Nephron (organoid): ENCODE data around the gene CEACAM21.

Source experiments
- H3K27ac Mint-ChIP-seq, 3 experiments: 2 replicates each; pipeline ENCODE4 v1.8.0; 2020; ENCODE audit warnings: mixed read lengths in 3 of 3, mild to moderate bottlenecking in 2 of 3, moderate library complexity in 1 of 3
- H3K27me3 Mint-ChIP-seq: 2 replicates; pipeline ENCODE4 v1.8.0; 2021; ENCODE audit warnings: low read depth, mild to moderate bottlenecking, moderate library complexity, mixed read lengths
- H3K36me3 Mint-ChIP-seq: 2 replicates; pipeline ENCODE4 v1.8.0; 2020; ENCODE audit warnings: low read depth, mixed read lengths
- H3K4me1 Mint-ChIP-seq: 2 replicates; pipeline ENCODE4 v1.8.0; 2020; ENCODE audit warnings: mixed read lengths
- H3K4me3 Mint-ChIP-seq, 3 experiments: 2 replicates each; pipeline ENCODE4 v1.8.0; 2020; ENCODE audit warnings: mild to moderate bottlenecking in 3 of 3, mixed read lengths in 3 of 3, moderate library complexity in 2 of 3
- H3K9me3 Mint-ChIP-seq: 2 replicates; pipeline ENCODE4 v1.8.0; 2020; ENCODE audit warnings: mixed read lengths
- CTCF ChIP-seq, 3 experiments: fragments of 200-600 bp; sonication (generic); IDR thresholded peaks; one replicate each; pipeline ENCODE4 v1.5.0; 2021; ENCODE audit warnings: antibody characterized with exemption in 3 of 3; ENCODE audit not compliant: unreplicated experiment in 3 of 3

The CEACAM21 gene

GRCh38 chr19:41584260-41584810 is 8.4 kb downstream of the CEACAM21 start:
- Mint-ChIP-seq H3K9me3 (peaks cover 44% of the 10 kb centered on the region), H3K4me1 (no peaks in the 10 kb centered on the region), H3K36me3 (peaks cover 4% of the 10 kb centered on the region), H3K4me3 (no peak overlapping the region), H3K27ac (no peak overlapping the region), H3K27me3 (peaks cover 4% of the 10 kb centered on the region)
- TF ChIP-seq CTCF (IDR thresholded peaks at IDR 0.05; ENCODE audit: unreplicated experiment in 3 of 3), result no peak

- Mint-ChIP-seq H3K4me3 (no peak overlapping the region), H3K4me1 (no peaks in the 10 kb centered on the region), H3K36me3 (peaks cover 4% of the 10 kb centered on the region), H3K27me3 (peaks cover 4% of the 10 kb centered on the region), H3K9me3 (peaks cover 47% of the 10 kb centered on the region), H3K27ac (no peak overlapping the region)
- no peak for TF ChIP-seq CTCF (IDR thresholded peaks at IDR 0.05; ENCODE audit: unreplicated experiment in 3 of 3)
These were observed 9.0 kb downstream of the CEACAM21 start for GRCh38 chr19:41584931-41585330.

- H3K36me3 Mint-ChIP-seq, result peaks cover 4% of the 10 kb centered on the region
- H3K4me1 Mint-ChIP-seq, result no peaks in the 10 kb centered on the region
These were observed 10.1 kb downstream of the CEACAM21 start for GRCh38 chr19:41586064-41586463.

GRCh38 chr19:41587101-41587837 is 11.3 kb downstream of the CEACAM21 start:
- Mint-ChIP-seq H3K4me1 (no peaks in the 10 kb centered on the region), H3K27ac (no peak overlapping the region), H3K9me3 (peaks cover 32% of the 10 kb centered on the region), H3K27me3 (peaks cover 4% of the 10 kb centered on the region), H3K4me3 (no peak overlapping the region), H3K36me3 (peaks cover 4% of the 10 kb centered on the region)
- no peak for TF ChIP-seq CTCF (IDR thresholded peaks at IDR 0.05; ENCODE audit: unreplicated experiment in 3 of 3)

More at GRCh38 chr19:41586064-41586463, 10.1 kb downstream of the CEACAM21 start:
- Mint-ChIP-seq H3K27ac (no peak overlapping the region), H3K9me3 (peaks cover 41% of the 10 kb centered on the region), H3K4me3 (no peak overlapping the region), H3K27me3 (peaks cover 4% of the 10 kb centered on the region)
- TF ChIP-seq CTCF (IDR thresholded peaks at IDR 0.05; ENCODE audit: unreplicated experiment in 3 of 3), result no peak

- H3K27me3 Mint-ChIP-seq, result peaks cover 2% of the 10 kb centered on the region
- H3K9me3 Mint-ChIP-seq, result peaks cover 28% of the 10 kb centered on the region
- H3K4me3 Mint-ChIP-seq, result no peak overlapping the region
- H3K36me3 Mint-ChIP-seq, result peaks cover 4% of the 10 kb centered on the region
- no peak overlapping the region for H3K27ac Mint-ChIP-seq
- no peak for TF ChIP-seq CTCF (IDR thresholded peaks at IDR 0.05; ENCODE audit: unreplicated experiment in 3 of 3)
- no peaks in the 10 kb centered on the region for H3K4me1 Mint-ChIP-seq
These were observed 11.9 kb downstream of the CEACAM21 start for GRCh38 chr19:41587838-41588210.
